CMK (cell line): ENCODE measurements around the gene ZACN.

Source experiments
- DNase-seq: peaks from one replicate; pipeline ENCODE4 v3.0.0-alpha.2; 2010; ENCODE audit warnings: low read depth

ZACN gene

GRCh38 chr17:76104140-76104895 lies 25.3 kb downstream of the ZACN start:
- DNase-seq = peak; percentile 26

- no peak for DNase-seq
These were observed 25.9 kb downstream of the ZACN start for GRCh38 chr17:76104896-76105231.

- no peak for DNase-seq
These were observed 27.7 kb downstream of the ZACN start for GRCh38 chr17:76106703-76107102.

- DNase-seq = peak; percentile 27
These were observed 28.5 kb downstream of the ZACN start for GRCh38 chr17:76107509-76107908.

- DNase-seq = no peak
These were observed 33.0 kb downstream of the ZACN start for GRCh38 chr17:76111956-76112355.

- no peak for DNase-seq
These were observed 36.3 kb downstream of the ZACN start for GRCh38 chr17:76115138-76115754.

GRCh38 chr17:76119409-76120371 lies 40.7 kb downstream of the ZACN start:
- DNase-seq = no peak

GRCh38 chr17:76120658-76121008 lies 41.7 kb downstream of the ZACN start:
- DNase-seq = no peak

- DNase-seq = no peak
These were observed 43.0 kb downstream of the ZACN start for GRCh38 chr17:76121932-76122430.

GRCh38 chr17:76122431-76123190 lies 43.6 kb downstream of the ZACN start:
- DNase-seq = no peak

- DNase-seq = no peak
These were observed 44.2 kb downstream of the ZACN start for GRCh38 chr17:76123191-76123499.

- no peak for DNase-seq
These were observed 45.0 kb downstream of the ZACN start for GRCh38 chr17:76123749-76124581.

GRCh38 chr17:76124582-76125390 lies 45.8 kb downstream of the ZACN start:
- no peak for DNase-seq

- no peak for DNase-seq
These were observed 46.4 kb downstream of the ZACN start for GRCh38 chr17:76125391-76125675.

- DNase-seq = no peak
These were observed 46.9 kb downstream of the ZACN start for GRCh38 chr17:76125922-76126321.

GRCh38 chr17:76130473-76130872 lies 51.5 kb downstream of the ZACN start:
- DNase-seq = no peak

- DNase-seq = no peak
These were observed 52.2 kb downstream of the ZACN start for GRCh38 chr17:76131051-76131691.

GRCh38 chr17:76131692-76132573 lies 53.0 kb downstream of the ZACN start:
- no peak for DNase-seq
